ENCODE results near the gene ACSL6. TPM values are rescaled to one million over a fixed set of nuclear protein-coding genes. Genes with fewer than 3 reads are reported as not detected.

Gene ACSL6
- total and polyA plus RNA-seq, 2 donors (not counting 1 experiment from before 2014, with no cell fraction given) = 0.02 to 0.33 TPM

- no peak overlapping the region for H2AFZ ChIP-seq (ENCODE audit: low read length)
These were observed 53.6 kb downstream of the ACSL6 start for GRCh38 chr5:131957721-131958441.

GRCh38 chr5:131953969-131954368 lies 57.5 kb downstream of the ACSL6 start:
- no peaks in the 10 kb centered on the region for H3K79me2 ChIP-seq (ENCODE audit: control insufficient read depth, insufficient read depth, low read length)
- DNase-seq (ENCODE audit: low read depth in 2 of 2) = no peak
- H3K36me3 ChIP-seq (ENCODE audit: control insufficient read depth, insufficient read depth, low read length) = no peaks in the 10 kb centered on the region
- no peaks in the 10 kb centered on the region for H3K9me3 ChIP-seq (ENCODE audit: control insufficient read depth, insufficient read depth, low read depth, low read length)
- no peak overlapping the region for H3K9ac ChIP-seq (ENCODE audit: insufficient read depth, low read length)
- no peak overlapping the region for H3K4me3 ChIP-seq (replicated peaks in 1 of 4; ENCODE audit: control extremely low read depth in 1 of 4, insufficient read depth in 1 of 4, low read depth in 3 of 4, low read length in 4 of 4)
- H3K27ac ChIP-seq (ENCODE audit: insufficient read depth, low read length) = no peak overlapping the region
- H4K20me1 ChIP-seq (ENCODE audit: control insufficient read depth, extremely low read depth, insufficient read depth, low read length) = no peaks in the 10 kb centered on the region
- H3K4me1 ChIP-seq (ENCODE audit: control insufficient read depth, extremely low read depth, insufficient read depth, low read length) = no peaks in the 10 kb centered on the region
- H3K27me3 ChIP-seq (ENCODE audit: control insufficient read depth, insufficient read depth, low read length) = no peaks in the 10 kb centered on the region
- H2AFZ ChIP-seq (ENCODE audit: low read length) = no peak overlapping the region
- no peak overlapping the region for H3K4me2 ChIP-seq (ENCODE audit: extremely low read depth, insufficient read depth, low read length)
- no peak for TF ChIP-seq EZH2 (IDR thresholded peaks at IDR 0.05; ENCODE audit: low read length, missing control alignments)
- TF ChIP-seq CTCF (conservative IDR thresholded peaks at IDR 0.05 in 1 of 2, IDR thresholded peaks at IDR 0.05 in 1 of 2; ENCODE audit: low read depth in 1 of 2, low read length in 2 of 2) = no peak

More at GRCh38 chr5:131957721-131958441, 53.6 kb downstream of the ACSL6 start:
- TF ChIP-seq EZH2 (IDR thresholded peaks at IDR 0.05; ENCODE audit: low read length, missing control alignments) = no peak
- TF ChIP-seq CTCF (conservative IDR thresholded peaks at IDR 0.05 in 1 of 2, IDR thresholded peaks at IDR 0.05 in 1 of 2; ENCODE audit: low read depth in 1 of 2, low read length in 2 of 2) = no peak
- no peaks in the 10 kb centered on the region for H3K36me3 ChIP-seq (ENCODE audit: control insufficient read depth, insufficient read depth, low read length)
- no peak overlapping the region for H3K9ac ChIP-seq (ENCODE audit: insufficient read depth, low read length)
- no peak overlapping the region for H3K4me3 ChIP-seq (replicated peaks in 1 of 4; ENCODE audit: control extremely low read depth in 1 of 4, insufficient read depth in 1 of 4, low read depth in 3 of 4, low read length in 4 of 4)
- DNase-seq (ENCODE audit: low read depth in 2 of 2) = no peak
- H3K4me1 ChIP-seq (ENCODE audit: control insufficient read depth, extremely low read depth, insufficient read depth, low read length) = no peaks in the 10 kb centered on the region
- H3K79me2 ChIP-seq (ENCODE audit: control insufficient read depth, insufficient read depth, low read length) = no peaks in the 10 kb centered on the region
- H3K9me3 ChIP-seq (ENCODE audit: control insufficient read depth, insufficient read depth, low read depth, low read length) = no peaks in the 10 kb centered on the region
- H4K20me1 ChIP-seq (ENCODE audit: control insufficient read depth, extremely low read depth, insufficient read depth, low read length) = no peaks in the 10 kb centered on the region
- H3K27ac ChIP-seq (ENCODE audit: insufficient read depth, low read length) = no peak overlapping the region
- H3K4me2 ChIP-seq (ENCODE audit: extremely low read depth, insufficient read depth, low read length) = no peak overlapping the region
- no peaks in the 10 kb centered on the region for H3K27me3 ChIP-seq (ENCODE audit: control insufficient read depth, insufficient read depth, low read length)

GRCh38 chr5:131952301-131952857 lies 59.1 kb downstream of the ACSL6 start:
- H3K9ac ChIP-seq (ENCODE audit: insufficient read depth, low read length) = no peak overlapping the region
- H3K79me2 ChIP-seq (ENCODE audit: control insufficient read depth, insufficient read depth, low read length) = no peaks in the 10 kb centered on the region
- H3K36me3 ChIP-seq (ENCODE audit: control insufficient read depth, insufficient read depth, low read length) = no peaks in the 10 kb centered on the region
- H3K4me1 ChIP-seq (ENCODE audit: control insufficient read depth, extremely low read depth, insufficient read depth, low read length) = no peaks in the 10 kb centered on the region
- TF ChIP-seq EZH2 (IDR thresholded peaks at IDR 0.05; ENCODE audit: low read length, missing control alignments) (no peak), CTCF (conservative IDR thresholded peaks at IDR 0.05 in 1 of 2, IDR thresholded peaks at IDR 0.05 in 1 of 2; ENCODE audit: low read depth in 1 of 2, low read length in 2 of 2) (no peak)
- no peaks in the 10 kb centered on the region for H3K27me3 ChIP-seq (ENCODE audit: control insufficient read depth, insufficient read depth, low read length)
- peak in 1 of 2 donors; percentile 36 for DNase-seq (ENCODE audit: low read depth in 2 of 2)
- no peaks in the 10 kb centered on the region for H4K20me1 ChIP-seq (ENCODE audit: control insufficient read depth, extremely low read depth, insufficient read depth, low read length)
- no peak overlapping the region for H3K4me3 ChIP-seq (replicated peaks in 1 of 4; ENCODE audit: control extremely low read depth in 1 of 4, insufficient read depth in 1 of 4, low read depth in 3 of 4, low read length in 4 of 4)
- no peak overlapping the region for H2AFZ ChIP-seq (ENCODE audit: low read length)
- no peak overlapping the region for H3K4me2 ChIP-seq (ENCODE audit: extremely low read depth, insufficient read depth, low read length)
- no peak overlapping the region for H3K27ac ChIP-seq (ENCODE audit: insufficient read depth, low read length)
- no peaks in the 10 kb centered on the region for H3K9me3 ChIP-seq (ENCODE audit: control insufficient read depth, insufficient read depth, low read depth, low read length)
